ENCODE results near the gene S100A7A. TPM values are rescaled to one million over a fixed set of nuclear protein-coding genes. Genes with fewer than 3 reads are reported as not detected.

S100A7A gene
- total RNA-seq, 1 donor from 2014 or later: not detected

Other genes starting within 250 kb of the S100A7A start
- not detected in 2 replicates for gene LELP1, start 213.1 kb upstream of the S100A7A start, total RNA-seq
- 0.52 and 0.55 TPM in 2 replicates for gene PRR9, start 198.9 kb upstream of the S100A7A start, total RNA-seq
- not detected in 2 replicates for gene LORICRIN, start 156.8 kb upstream of the S100A7A start, total RNA-seq
- gene PGLYRP3, start 103.6 kb upstream of the S100A7A start, total RNA-seq: not detected in 2 replicates
- gene PGLYRP4, start 67.7 kb upstream of the S100A7A start, total RNA-seq: not detected in 2 replicates
- gene S100A9, start 58.7 kb upstream of the S100A7A start, total RNA-seq: 1.8 TPM in 1 of 2 replicates, not detected in the other
- not detected in 2 replicates for gene S100A12, start 40.9 kb upstream of the S100A7A start, total RNA-seq
- not detected in 2 replicates for gene S100A8, start 25.4 kb upstream of the S100A7A start, total RNA-seq
- gene S100A7, start 44.1 kb downstream of the S100A7A start, total RNA-seq: not detected in 2 replicates
- 74.4 and 125 TPM in 2 replicates for gene S100A6, start 119.5 kb downstream of the S100A7A start, total RNA-seq
- 0.39 TPM in 1 of 2 replicates, not detected in the other for gene S100A5, start 124.4 kb downstream of the S100A7A start, total RNA-seq
- gene S100A4, start 129.3 kb downstream of the S100A7A start, total RNA-seq: 58.5 and 69.3 TPM in 2 replicates
- 12.8 and 14.6 TPM in 2 replicates for gene S100A3, start 132.7 kb downstream of the S100A7A start, total RNA-seq
- gene S100A2, start 149.3 kb downstream of the S100A7A start, total RNA-seq: 3.0 and 3.8 TPM in 2 replicates
- 48.8 and 54.4 TPM in 2 replicates for gene S100A16, start 196.6 kb downstream of the S100A7A start, total RNA-seq
- gene S100A14, start 199.8 kb downstream of the S100A7A start, total RNA-seq: 0.38 and 0.57 TPM in 2 replicates
- gene S100A13, start 211.0 kb downstream of the S100A7A start, total RNA-seq: 134 and 172 TPM in 2 replicates
- gene S100A1, start 211.9 kb downstream of the S100A7A start, total RNA-seq: 1.7 and 4.1 TPM in 2 replicates
- 46.7 and 56.4 TPM in 2 replicates for gene CHTOP, start 217.5 kb downstream of the S100A7A start, total RNA-seq
- gene SNAPIN, start 242.2 kb downstream of the S100A7A start, total RNA-seq: 27.4 and 31.3 TPM in 2 replicates